Transverse colon (tissue), 3 donors: ENCODE results near the gene EFCAB9.

Experiments
- POLR2A ChIP-seq: fragments of 450-650 bp; IDR thresholded peaks from one replicate; pipeline ENCODE4 v1.6.1; 2016; ENCODE audit warnings: antibody characterized with exemption, mild to moderate bottlenecking, moderate library complexity
- TF ChIP-seq, protein P1 (sequence below), 5 experiments: fragments of 200-600 bp in 3 of 5; fragments of 450-650 bp in 2 of 5; sonication (generic) in 3 of 5; IDR thresholded peaks; 1 replicate in 2 of 5; 2 replicates in 3 of 5; pipeline ENCODE4 v1.5.1; 2016 to 2017; ENCODE audit warnings: antibody characterized with exemption in 5 of 5, inconsistent platforms in 3 of 5, mild to moderate bottlenecking in 2 of 5, moderate library complexity in 1 of 5

DNA sequence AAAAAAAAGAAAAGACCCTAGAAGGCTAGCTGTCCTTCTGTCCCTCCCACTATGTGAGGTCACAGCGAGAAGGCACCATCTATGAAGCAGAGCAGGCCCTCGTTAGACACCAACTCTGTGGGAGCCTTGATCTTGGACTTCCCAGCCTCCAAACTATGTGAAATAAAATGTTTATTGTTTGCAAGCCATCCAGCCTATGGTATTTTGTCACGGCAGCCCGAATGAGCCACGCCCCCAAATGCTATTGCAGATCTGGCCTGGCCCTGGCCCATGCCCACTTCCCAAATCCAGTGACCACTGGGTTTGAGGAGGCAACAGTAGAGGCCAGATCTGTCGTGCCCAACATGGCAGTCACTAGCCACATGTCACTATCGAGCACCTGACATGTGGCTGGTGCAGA, 16.8 kb upstream of the EFCAB9 start:
- TF ChIP-seq, protein P1, sequence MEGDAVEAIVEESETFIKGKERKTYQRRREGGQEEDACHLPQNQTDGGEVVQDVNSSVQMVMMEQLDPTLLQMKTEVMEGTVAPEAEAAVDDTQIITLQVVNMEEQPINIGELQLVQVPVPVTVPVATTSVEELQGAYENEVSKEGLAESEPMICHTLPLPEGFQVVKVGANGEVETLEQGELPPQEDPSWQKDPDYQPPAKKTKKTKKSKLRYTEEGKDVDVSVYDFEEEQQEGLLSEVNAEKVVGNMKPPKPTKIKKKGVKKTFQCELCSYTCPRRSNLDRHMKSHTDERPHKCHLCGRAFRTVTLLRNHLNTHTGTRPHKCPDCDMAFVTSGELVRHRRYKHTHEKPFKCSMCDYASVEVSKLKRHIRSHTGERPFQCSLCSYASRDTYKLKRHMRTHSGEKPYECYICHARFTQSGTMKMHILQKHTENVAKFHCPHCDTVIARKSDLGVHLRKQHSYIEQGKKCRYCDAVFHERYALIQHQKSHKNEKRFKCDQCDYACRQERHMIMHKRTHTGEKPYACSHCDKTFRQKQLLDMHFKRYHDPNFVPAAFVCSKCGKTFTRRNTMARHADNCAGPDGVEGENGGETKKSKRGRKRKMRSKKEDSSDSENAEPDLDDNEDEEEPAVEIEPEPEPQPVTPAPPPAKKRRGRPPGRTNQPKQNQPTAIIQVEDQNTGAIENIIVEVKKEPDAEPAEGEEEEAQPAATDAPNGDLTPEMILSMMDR (IDR thresholded peaks at IDR 0.05) = no peak
- no peak for TF ChIP-seq POLR2A
